CD14-positive monocyte (primary cell): ENCODE results near the gene WWOX. TPM values are rescaled to one million over a fixed set of nuclear protein-coding genes. Genes with fewer than 3 reads are reported as not detected.

Experiments
- DNase-seq, 3 donors: peaks; one replicate each; pipeline ENCODE4 v3.0.0-alpha.2; 2011 to 2022
- H2AFZ ChIP-seq: 2 replicates; pipeline ENCODE4 v1.6.0; 2012; ENCODE audit warnings: mild to moderate bottlenecking, low read depth, low read length, inconsistent platforms; ENCODE audit not compliant: insufficient read depth, poor library complexity, severe bottlenecking
- H3K27ac ChIP-seq, 2 donors: 1 replicate in 1 of 2; 2 replicates in 1 of 2; pipeline ENCODE4 v1.5.1; 2012 to 2013; ENCODE audit warnings: low read length in 2 of 2, control low read depth in 1 of 2, inconsistent platforms in 1 of 2, low read depth in 1 of 2, mild to moderate bottlenecking in 1 of 2
- H3K27me3 ChIP-seq, 2 donors: one replicate each; pipeline versions ENCODE4 v1.6.0 to v1.6.1; 2011 to 2013; ENCODE audit warnings: low read length in 2 of 2; ENCODE audit not compliant: control insufficient read depth in 2 of 2, insufficient read depth in 2 of 2
- H3K36me3 ChIP-seq, 2 donors: replicated peaks in 1 of 2; 1 replicate in 1 of 2; 2 replicates in 1 of 2; pipeline versions ENCODE4 v1.5.1 to v1.6.1; 2012 to 2013; ENCODE audit warnings: low read length in 2 of 2, control low read depth in 1 of 2, inconsistent platforms in 1 of 2, mild to moderate bottlenecking in 1 of 2; ENCODE audit not compliant: insufficient read depth in 2 of 2, control insufficient read depth in 1 of 2
- H3K4me1 ChIP-seq, 2 donors: 1 replicate in 1 of 2; 2 replicates in 1 of 2; pipeline versions ENCODE4 v1.5.1 to v1.6.1; 2012 to 2013; ENCODE audit warnings: low read length in 2 of 2, control low read depth in 1 of 2, inconsistent platforms in 1 of 2, mild to moderate bottlenecking in 1 of 2, moderate library complexity in 1 of 2; ENCODE audit not compliant: insufficient read depth in 2 of 2, control insufficient read depth in 1 of 2
- H3K4me2 ChIP-seq: replicated peaks from 2 replicates; pipeline ENCODE3; 2012; ENCODE audit warnings: low read length, moderate library complexity, mild to moderate bottlenecking; ENCODE audit not compliant: poor library complexity, severe bottlenecking; ENCODE audit errors: extremely low read depth
- H3K4me3 ChIP-seq, 3 experiments: fragments of 200-600 bp in 1 of 3; sonication (generic) in 1 of 3; replicated peaks in 1 of 3; 1 replicate in 2 of 3; 2 replicates in 1 of 3; pipeline ENCODE4 v1.5.1; 2011 to 2013; ENCODE audit warnings: low read length in 3 of 3, mild to moderate bottlenecking in 3 of 3, control low read depth in 2 of 3, low read depth in 2 of 3, inconsistent platforms in 1 of 3, moderate library complexity in 1 of 3
- H3K79me2 ChIP-seq: 2 replicates; pipeline ENCODE4 v1.6.0; 2012; ENCODE audit warnings: mild to moderate bottlenecking, control low read depth, inconsistent platforms, low read length, moderate library complexity; ENCODE audit not compliant: insufficient read depth
- H3K9ac ChIP-seq: 2 replicates; pipeline ENCODE4 v1.6.0; 2017; ENCODE audit warnings: low read length, mild to moderate bottlenecking; ENCODE audit not compliant: insufficient read depth, poor library complexity, severe bottlenecking
- H3K9me3 ChIP-seq, 2 donors: replicated peaks in 1 of 2; 1 replicate in 1 of 2; 2 replicates in 1 of 2; pipeline versions ENCODE4 v1.5.1 to v1.6.1; 2012 to 2013; ENCODE audit warnings: low read length in 2 of 2, control low read depth in 1 of 2; ENCODE audit not compliant: control insufficient read depth in 1 of 2, insufficient read depth in 1 of 2
- H4K20me1 ChIP-seq: 2 replicates; pipeline ENCODE4 v1.6.0; 2012; ENCODE audit warnings: mild to moderate bottlenecking, low read length, control low read depth, moderate library complexity; ENCODE audit not compliant: insufficient read depth
- H3K27ac Mint-ChIP-seq, 7 donors: one replicate each; pipeline ENCODE4 v1.8.0; 2020; ENCODE audit warnings: mild to moderate bottlenecking in 7 of 7, mixed read lengths in 7 of 7, moderate library complexity in 6 of 7, inconsistent platforms in 2 of 7
- H3K27me3 Mint-ChIP-seq, 3 donors: one replicate each; pipeline ENCODE4 v1.8.0; 2021 to 2022; ENCODE audit warnings: low read depth in 3 of 3, mild to moderate bottlenecking in 3 of 3, mixed read lengths in 3 of 3, moderate library complexity in 3 of 3, inconsistent platforms in 1 of 3
- H3K36me3 Mint-ChIP-seq, 2 donors: one replicate each; pipeline ENCODE4 v1.8.0; 2020; ENCODE audit warnings: mixed read lengths in 2 of 2, inconsistent platforms in 1 of 2, mild to moderate bottlenecking in 1 of 2
- H3K4me1 Mint-ChIP-seq: one replicate; pipeline ENCODE4 v1.8.0; 2020; ENCODE audit warnings: mild to moderate bottlenecking, mixed read lengths
- H3K4me3 Mint-ChIP-seq, 2 donors: one replicate each; pipeline ENCODE4 v1.8.0; 2020; ENCODE audit warnings: mild to moderate bottlenecking in 2 of 2, mixed read lengths in 2 of 2, moderate library complexity in 1 of 2
- H3K9me3 Mint-ChIP-seq, 7 donors: one replicate each; pipeline ENCODE4 v1.8.0; 2020 to 2022; ENCODE audit warnings: mixed read lengths in 7 of 7, mild to moderate bottlenecking in 6 of 7, moderate library complexity in 6 of 7, inconsistent platforms in 2 of 7
- CTCF ChIP-seq: fragments of 200-600 bp; IDR thresholded peaks from one replicate; pipeline ENCODE4 v1.8.0; 2022; ENCODE audit warnings: antibody characterized with exemption, mild to moderate bottlenecking
- WGBS: methylation state at CpG from one replicate; pipeline ENCODE4 v1.1.5; 2013; ENCODE audit warnings: missing lambda C conversion rate; ENCODE audit not compliant: insufficient coverage; 5-methylcytosine and 5-hydroxymethylcytosine counted together
- intact Hi-C, 2 donors: fragments of 100-400 bp; cut with micrococcal nuclease; formaldehyde crosslinking; loops; one replicate each; pipeline versions ENCODE4 v1.15.0 to v1.15.1; 2023
- polyA plus RNA-seq, 3 donors: library from polyadenylated mRNA; depleted of rRNA in 1 of 3; unstranded in 2 of 3; stranded (reverse) in 1 of 3; fragments of 300-500 nt in 2 of 3; fragments of >200 nt in 1 of 3; fragmentation: Illumina TruSeq in 2 of 3; gene quantifications; 1 replicate in 2 of 3; 2 replicates in 1 of 3; pipeline ENCODE4 v1.2.3, GENCODE V29; 2012 to 2021

The WWOX gene
- polyA plus RNA-seq, 3 donors, result 4.0 to 7.0 (median 6.3) TPM

- H3K9me3 Mint-ChIP-seq, result peaks cover 0 to 1% (median 0%) of the 10 kb centered on the region in 7 donors
- H3K4me3 ChIP-seq, result no peak overlapping the region
- no peaks in the 10 kb centered on the region for H3K36me3 Mint-ChIP-seq
- H3K36me3 ChIP-seq, result no peaks in the 10 kb centered on the region
- no peak for DNase-seq
- no peak overlapping the region for H3K9ac ChIP-seq
- H3K27me3 ChIP-seq, result no peaks in the 10 kb centered on the region
- WGBS, result 27% methylated on average over 5 of the region's 9 CpGs
- H4K20me1 ChIP-seq, result no peaks in the 10 kb centered on the region
- H3K79me2 ChIP-seq, result no peaks in the 10 kb centered on the region
- no peaks in the 10 kb centered on the region for H3K9me3 ChIP-seq
- TF ChIP-seq CTCF, result no peak
- H3K27ac Mint-ChIP-seq, result no peak overlapping the region
- H3K4me2 ChIP-seq, result no peak overlapping the region
- H2AFZ ChIP-seq, result no peak overlapping the region
- H3K27ac ChIP-seq, result no peak overlapping the region
- H3K27me3 Mint-ChIP-seq, result peaks cover 2 to 4% (median 2%) of the 10 kb centered on the region in 3 donors
- no peaks in the 10 kb centered on the region for H3K4me1 ChIP-seq
- H3K4me1 Mint-ChIP-seq, result peaks cover 5% of the 10 kb centered on the region
- no peak overlapping the region for H3K4me3 Mint-ChIP-seq
- intact Hi-C loops, result no loop called here
Observed at GRCh38 chr16:78246559-78246958, 147.1 kb downstream of the WWOX start.

- no peak for TF ChIP-seq CTCF
- Mint-ChIP-seq H3K4me3 (no peak overlapping the region), H3K4me1 (peaks cover 5% of the 10 kb centered on the region), H3K9me3 (no peaks in the 10 kb centered on the region), H3K27ac (no peak overlapping the region), H3K36me3 (no peaks in the 10 kb centered on the region), H3K27me3 (peaks cover 2 to 4% (median 2%) of the 10 kb centered on the region in 3 donors)
- H3K9me3 ChIP-seq, result no peaks in the 10 kb centered on the region
- H2AFZ ChIP-seq, result no peak overlapping the region
- H3K4me1 ChIP-seq, result no peaks in the 10 kb centered on the region
- no peak overlapping the region for H3K27ac ChIP-seq
- no peak for DNase-seq
- H3K27me3 ChIP-seq, result no peaks in the 10 kb centered on the region
- no peaks in the 10 kb centered on the region for H3K36me3 ChIP-seq
- no peak overlapping the region for H3K9ac ChIP-seq
- H3K4me2 ChIP-seq, result no peak overlapping the region
- H4K20me1 ChIP-seq, result no peaks in the 10 kb centered on the region
- no peak overlapping the region for H3K4me3 ChIP-seq
- WGBS, result 100% methylated on average over 5 of the region's 13 CpGs
- intact Hi-C loops, result no loop called here
- no peaks in the 10 kb centered on the region for H3K79me2 ChIP-seq
Observed at GRCh38 chr16:78249056-78249455, 149.6 kb downstream of the WWOX start.
